ENCODE data around the gene ZNF385C. TPM values are rescaled to one million over a fixed set of nuclear protein-coding genes. Genes with fewer than 3 reads are reported as not detected.
A peak's percentile ranks its signal among the peaks of the same experiment; 100 is the strongest.

Gene ZNF385C
- total and polyA plus RNA-seq, 2 of the 13 experiments (the other 11 are each of a cell fraction or from before 2014, with no cell fraction given), result 2.3 to 6.1 TPM

DNA sequence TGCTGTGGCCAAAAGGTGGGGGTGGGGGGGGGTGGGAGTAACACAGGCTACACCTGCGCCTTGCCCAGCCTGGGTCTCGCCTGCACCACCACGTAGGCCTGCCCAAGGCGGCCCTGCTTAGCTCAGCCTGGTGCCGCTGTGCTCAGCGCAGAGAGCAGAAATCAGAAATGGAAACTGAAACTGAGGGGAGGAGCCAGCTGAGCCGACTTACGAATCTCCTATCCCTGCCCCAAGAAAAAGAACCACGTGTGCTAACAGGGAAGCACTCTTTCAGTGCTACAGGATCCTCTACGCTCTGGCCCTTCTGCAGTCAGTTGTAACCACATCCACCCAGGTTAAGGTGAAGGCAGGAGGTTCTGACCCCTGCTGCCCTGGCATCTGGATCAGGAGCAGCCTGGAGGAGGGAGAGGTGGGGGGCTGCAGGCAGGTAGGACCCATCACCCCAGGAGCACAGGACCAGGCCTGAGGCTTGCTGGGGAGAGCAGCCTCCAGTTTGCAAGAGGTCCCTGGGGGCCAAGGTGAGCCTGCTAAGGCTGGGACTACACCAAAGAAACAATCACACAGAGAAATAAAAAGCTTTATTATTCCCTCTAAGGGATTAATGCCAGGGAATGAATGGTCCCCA lies 14.4 kb upstream of the ZNF385C start, which contains the start of gene DHX58 (continued):
- TF ChIP-seq ZNF687 (CRISPR knock-in tag; IDR thresholded peaks at IDR 0.05) (peak; percentile 31), CERS6 (CRISPR knock-in tag; IDR thresholded peaks at IDR 0.05) (no peak)

DNA sequence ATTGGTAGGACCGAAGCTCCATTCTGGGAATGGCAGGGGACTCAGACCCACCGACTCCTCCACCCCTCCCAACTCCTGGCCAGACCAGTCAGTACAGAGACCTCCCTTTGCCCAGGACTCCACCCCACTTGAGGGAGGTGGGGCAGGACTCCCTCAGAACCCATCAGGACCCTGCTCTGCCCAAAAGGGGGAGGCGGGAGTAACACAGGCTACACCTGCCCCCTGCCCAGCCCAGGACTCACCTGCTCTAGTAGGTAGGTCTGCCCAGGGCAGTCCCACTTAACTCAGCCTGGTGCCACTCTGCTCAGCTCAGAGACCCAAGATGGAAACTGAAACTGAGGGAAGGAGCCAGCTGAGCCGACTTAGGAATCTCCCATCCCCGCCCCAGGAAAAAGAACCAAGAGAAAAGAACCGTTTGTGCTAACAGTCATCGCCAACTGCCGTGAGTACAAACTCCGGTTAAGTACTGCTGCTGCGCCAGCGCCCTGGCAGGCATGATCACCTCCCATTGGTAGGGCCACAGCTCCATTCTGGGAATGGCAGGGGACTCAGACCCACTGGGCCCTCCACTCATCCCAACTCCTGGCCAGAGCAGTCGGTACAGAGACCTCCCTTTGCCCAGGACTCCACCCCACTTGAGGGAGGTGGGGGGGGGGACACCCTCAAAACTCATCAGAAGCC lies 13.7 kb upstream of the ZNF385C start:
- intact Hi-C loops (cut with micrococcal nuclease; ENCODE audit: unreplicated experiment) (no loop called here), in situ Hi-C loops (cut with HindIII; ENCODE audit: extremely low pct_ligation_motif_present, low pct_unique_long_range_greater_than_20kb) (loop anchor here (5.0 kb wide), 2 partner anchors 85 to 150 kb away; no protein-coding TSS in a partner anchor)
- H3K4me1 ChIP-seq (ENCODE audit: insufficient read depth, low read length), result peaks cover 40% of the 10 kb centered on the region
- peak overlapping the region; percentile 51 for H3K27ac ChIP-seq (ENCODE audit: extremely low read length, insufficient read depth, low read length)
- peak overlapping the region; percentile 43 to 73 (median 55); a peak in 5 of 6 replicates for H3K4me3 ChIP-seq (replicated peaks in 1 of 3; ENCODE audit: insufficient read depth in 1 of 3, low read depth in 2 of 3, low read length in 3 of 3)
- peak overlapping the region; percentile 78 for H3K4me2 ChIP-seq (ENCODE audit: low read depth, low read length)
- WGBS (ENCODE audit: low lambda C conversion rate), result 29% methylated on average over 10 of the region's 12 CpGs
- ATAC-seq (peak; percentile 38), FAIRE-seq (no peak), DNase-seq (ENCODE audit: low spot score) (no peak)
- H3K9me3 ChIP-seq (ENCODE audit: low read length), result no peaks in the 10 kb centered on the region
- ChIA-PET CTCF (ENCODE audit: low intra/inter-chr PET ratio, low total read pairs) (interaction anchor here (1.3 kb wide), 1 partner anchor 45 kb away, joined by 3 read pairs; no protein-coding TSS in a partner anchor), POLR2A (interaction anchor here (0.6 to 2.4 kb wide), 20 partner anchors 9 to 181 kb away, joined by 3 to 34 read pairs (median 4); partner anchors contain the start of genes CNP, DNAJC7, KAT2A and ODAD4)
- no peaks in the 10 kb centered on the region for H3K79me2 ChIP-seq (ENCODE audit: insufficient read depth, low read length)
- H4K20me1 ChIP-seq (ENCODE audit: insufficient read depth, low read length), result no peaks in the 10 kb centered on the region
- H3K36me3 ChIP-seq (replicated peaks in 1 of 2; ENCODE audit: control insufficient read depth in 1 of 2, insufficient read depth in 2 of 2, low read length in 2 of 2), result peaks cover 4 to 15% of the 10 kb centered on the region in 2 experiments; a peak in 4 of 5 replicates
- no peaks in the 10 kb centered on the region for H3K27me3 ChIP-seq (ENCODE audit: control insufficient read depth in 1 of 2, insufficient read depth in 2 of 2, low read length in 2 of 2)
- no TSS peak for BruUV-seq (replicated peaks)
- peak overlapping the region; percentile 71 for H3K9ac ChIP-seq (ENCODE audit: insufficient read depth, low read depth, low read length)
- no peak overlapping the region for H2AFZ ChIP-seq (ENCODE audit: low read length)
- TF ChIP-seq ATF4 (CRISPR knock-in tag; IDR thresholded peaks at IDR 0.05), result no peak
- no peak for TF ChIP-seq ETV5 (CRISPR knock-in tag; IDR thresholded peaks at IDR 0.05; ENCODE audit: borderline replicate concordance)
- TF ChIP-seq POGZ (CRISPR knock-in tag; IDR thresholded peaks at IDR 0.05), result no peak
- TF ChIP-seq, protein P1, sequence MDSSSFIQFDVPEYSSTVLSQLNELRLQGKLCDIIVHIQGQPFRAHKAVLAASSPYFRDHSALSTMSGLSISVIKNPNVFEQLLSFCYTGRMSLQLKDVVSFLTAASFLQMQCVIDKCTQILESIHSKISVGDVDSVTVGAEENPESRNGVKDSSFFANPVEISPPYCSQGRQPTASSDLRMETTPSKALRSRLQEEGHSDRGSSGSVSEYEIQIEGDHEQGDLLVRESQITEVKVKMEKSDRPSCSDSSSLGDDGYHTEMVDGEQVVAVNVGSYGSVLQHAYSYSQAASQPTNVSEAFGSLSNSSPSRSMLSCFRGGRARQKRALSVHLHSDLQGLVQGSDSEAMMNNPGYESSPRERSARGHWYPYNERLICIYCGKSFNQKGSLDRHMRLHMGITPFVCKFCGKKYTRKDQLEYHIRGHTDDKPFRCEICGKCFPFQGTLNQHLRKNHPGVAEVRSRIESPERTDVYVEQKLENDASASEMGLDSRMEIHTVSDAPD (CRISPR knock-in tag; IDR thresholded peaks at IDR 0.05), result no peak
- TF ChIP-seq NONO (IDR thresholded peaks at IDR 0.05), result no peak
- TF ChIP-seq NONO (CRISPR knock-in tag; conservative IDR thresholded peaks at IDR 0.05), result no peak
- TF ChIP-seq, protein P2, sequence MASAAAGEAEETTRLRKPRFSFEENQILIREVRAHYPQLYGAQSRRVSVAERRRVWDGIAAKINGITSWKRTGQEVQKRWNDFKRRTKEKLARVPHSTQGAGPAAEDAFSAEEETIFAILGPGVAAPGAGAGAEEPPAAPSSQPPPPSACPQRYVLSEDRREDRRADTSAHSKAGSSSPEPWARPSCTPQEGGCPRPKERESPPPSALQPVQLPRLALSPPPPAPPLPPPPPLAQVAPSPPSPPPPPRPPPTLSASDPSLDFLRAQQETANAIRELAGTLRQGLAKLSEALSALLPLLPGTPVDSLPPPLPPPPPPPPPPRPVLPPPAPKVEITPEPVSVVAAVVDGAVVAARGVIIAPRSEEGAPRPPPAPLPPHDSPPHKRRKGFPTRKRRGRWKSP (CRISPR knock-in tag; IDR thresholded peaks at IDR 0.05), result no peak
